ENCODE data around the gene NDP.
A peak's percentile ranks its signal among the peaks of the same experiment; 100 is the strongest.

NDP gene

GRCh38 chrX:43973249-43974099 lies at the start of gene NDP:
Gene NDP, minus strand, starts transcription at chrX:43973390. Its CDS starts 14,745 bp downstream, at chrX:43958645.
- no peak within 1 kb of the TSS for H3K27ac ChIP-seq (ENCODE audit: low read length)
- H3K9ac ChIP-seq (ENCODE audit: low read length in 2 of 2) = peak within 1 kb of the TSS in 1 of 2 donors; percentile 51
- no peaks in the 10 kb centered on the region for H3K36me3 ChIP-seq (ENCODE audit: control insufficient read depth in 2 of 2, insufficient read depth in 2 of 2, low read length in 2 of 2)
- no peaks in the 10 kb centered on the region for H3K9me3 ChIP-seq (ENCODE audit: control insufficient read depth in 2 of 2, low read length in 2 of 2)
- H3K27me3 ChIP-seq (ENCODE audit: control insufficient read depth in 1 of 2, insufficient read depth in 2 of 2, low read length in 2 of 2) = peaks cover 0 to 41% of the 10 kb centered on the region in 2 donors
- peaks cover 8% of the 10 kb centered on the region for H3K4me1 ChIP-seq (ENCODE audit: control insufficient read depth, insufficient read depth, low read length)
- H3K4me3 ChIP-seq (ENCODE audit: low read length in 2 of 2) = peak within 1 kb of the TSS; percentile 68 to 71

- Histone ChIP-seq H3K9me3 (ENCODE audit: control insufficient read depth in 2 of 2, low read length in 2 of 2) (no peaks in the 10 kb centered on the region), H3K36me3 (ENCODE audit: control insufficient read depth in 2 of 2, insufficient read depth in 2 of 2, low read length in 2 of 2) (no peaks in the 10 kb centered on the region), H3K4me3 (ENCODE audit: low read length in 2 of 2) (no peak overlapping the region), H3K27ac (ENCODE audit: low read length) (no peak overlapping the region), H3K4me1 (ENCODE audit: control insufficient read depth, insufficient read depth, low read length) (no peaks in the 10 kb centered on the region), H3K27me3 (ENCODE audit: control insufficient read depth in 1 of 2, insufficient read depth in 2 of 2, low read length in 2 of 2) (peaks cover 0 to 5% of the 10 kb centered on the region in 2 donors), H3K9ac (ENCODE audit: low read length in 2 of 2) (no peak overlapping the region)
These were observed 49.8 kb upstream of the NDP start for GRCh38 chrX:44022964-44023363.

DNA sequence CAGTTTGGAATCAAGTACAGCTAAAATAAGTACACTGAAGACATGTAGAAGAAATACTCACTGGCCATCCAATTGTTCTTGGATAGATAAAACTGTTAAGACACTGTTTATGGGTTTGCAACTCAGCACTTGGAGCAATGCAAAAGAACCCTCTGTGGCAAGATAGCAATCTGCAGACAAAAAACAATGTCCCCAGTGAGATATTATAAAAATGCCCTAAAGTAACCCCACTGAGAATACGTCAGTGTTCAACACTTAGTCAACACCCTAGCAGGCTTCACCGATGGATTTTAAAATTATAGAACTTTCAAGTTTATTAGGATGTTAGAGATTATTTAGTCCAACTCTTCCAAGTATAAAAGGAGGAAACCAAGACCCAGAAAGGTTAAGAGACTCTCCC lies 47.5 kb upstream of the NDP start:
- no peak overlapping the region for H3K4me3 ChIP-seq (ENCODE audit: low read length in 2 of 2)
- no peaks in the 10 kb centered on the region for H3K36me3 ChIP-seq (ENCODE audit: control insufficient read depth in 2 of 2, insufficient read depth in 2 of 2, low read length in 2 of 2)
- no peaks in the 10 kb centered on the region for H3K4me1 ChIP-seq (ENCODE audit: control insufficient read depth, insufficient read depth, low read length)
- H3K9ac ChIP-seq (ENCODE audit: low read length in 2 of 2) = no peak overlapping the region
- no peaks in the 10 kb centered on the region for H3K9me3 ChIP-seq (ENCODE audit: control insufficient read depth in 2 of 2, low read length in 2 of 2)
- peaks cover 0 to 7% of the 10 kb centered on the region in 2 donors for H3K27me3 ChIP-seq (ENCODE audit: control insufficient read depth in 1 of 2, insufficient read depth in 2 of 2, low read length in 2 of 2)
- no peak overlapping the region for H3K27ac ChIP-seq (ENCODE audit: low read length)

DNA sequence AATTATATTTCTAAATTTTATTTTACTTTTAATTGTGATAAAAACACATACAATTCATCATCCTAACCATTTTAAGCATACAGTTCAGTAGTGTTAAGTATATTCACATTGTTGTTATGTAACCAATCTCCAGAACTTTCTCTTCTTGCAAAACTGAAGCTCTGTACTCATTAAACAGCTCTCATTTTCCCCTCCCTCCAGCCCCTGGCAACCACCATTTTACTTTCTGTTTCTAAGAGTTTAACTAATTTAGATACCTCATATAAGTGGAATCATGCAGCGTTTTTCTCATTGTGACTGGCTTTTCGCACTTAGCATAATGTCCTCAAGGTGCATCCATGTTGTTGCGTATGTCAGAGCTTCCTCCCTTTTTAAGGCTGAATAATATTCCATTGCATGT lies 46.7 kb upstream of the NDP start:
- Histone ChIP-seq H3K9ac (ENCODE audit: low read length in 2 of 2) (no peak overlapping the region), H3K4me1 (ENCODE audit: control insufficient read depth, insufficient read depth, low read length) (no peaks in the 10 kb centered on the region), H3K27me3 (ENCODE audit: control insufficient read depth in 1 of 2, insufficient read depth in 2 of 2, low read length in 2 of 2) (peaks cover 0 to 8% of the 10 kb centered on the region in 2 donors), H3K9me3 (ENCODE audit: control insufficient read depth in 2 of 2, low read length in 2 of 2) (no peaks in the 10 kb centered on the region), H3K4me3 (ENCODE audit: low read length in 2 of 2) (no peak overlapping the region), H3K36me3 (ENCODE audit: control insufficient read depth in 2 of 2, insufficient read depth in 2 of 2, low read length in 2 of 2) (no peaks in the 10 kb centered on the region), H3K27ac (ENCODE audit: low read length) (no peak overlapping the region)

DNA sequence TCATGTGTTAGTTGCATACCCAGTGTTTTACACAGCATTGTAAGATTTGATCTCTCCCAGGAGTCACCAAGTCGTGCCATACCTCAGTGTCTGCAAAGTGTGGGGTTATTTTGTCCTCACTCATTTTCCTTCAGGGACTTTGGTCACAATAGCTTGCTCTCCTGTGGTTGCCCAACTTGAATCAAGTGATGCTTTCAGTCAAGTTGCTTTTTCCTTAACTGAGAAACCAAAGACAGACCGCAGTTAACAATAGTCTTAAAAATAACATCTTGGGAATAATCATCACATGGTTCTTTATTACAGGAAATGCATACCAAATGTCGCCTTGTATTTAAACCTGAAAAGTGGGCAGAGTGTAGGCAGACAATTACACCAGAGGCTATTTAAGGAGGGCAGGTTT lies 44.5 kb upstream of the NDP start:
- Histone ChIP-seq H3K36me3 (ENCODE audit: control insufficient read depth in 2 of 2, insufficient read depth in 2 of 2, low read length in 2 of 2) (no peaks in the 10 kb centered on the region), H3K27me3 (ENCODE audit: control insufficient read depth in 1 of 2, insufficient read depth in 2 of 2, low read length in 2 of 2) (peaks cover 0 to 10% of the 10 kb centered on the region in 2 donors), H3K27ac (ENCODE audit: low read length) (no peak overlapping the region), H3K9me3 (ENCODE audit: control insufficient read depth in 2 of 2, low read length in 2 of 2) (peaks cover 0 to 3% of the 10 kb centered on the region in 2 donors), H3K9ac (ENCODE audit: low read length in 2 of 2) (no peak overlapping the region), H3K4me1 (ENCODE audit: control insufficient read depth, insufficient read depth, low read length) (no peaks in the 10 kb centered on the region), H3K4me3 (ENCODE audit: low read length in 2 of 2) (no peak overlapping the region)

DNA sequence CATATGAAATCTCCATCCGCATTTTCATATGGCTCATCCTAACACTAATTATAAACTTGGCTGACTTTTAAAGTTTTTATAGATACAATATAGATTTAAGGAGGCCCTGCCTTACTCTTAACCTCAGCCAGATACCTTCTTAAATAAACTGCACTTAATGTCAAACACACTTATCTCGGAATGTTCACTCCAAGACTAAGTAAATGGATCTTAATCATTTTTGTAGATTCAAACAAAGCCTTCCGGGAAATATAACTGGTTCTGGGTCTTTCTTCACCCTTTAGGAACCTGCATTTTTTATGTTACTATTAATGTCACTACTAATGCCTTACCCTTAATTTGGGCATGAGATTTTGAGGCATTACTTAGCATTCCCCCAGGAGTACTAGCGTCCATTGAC lies 43.7 kb upstream of the NDP start:
- Histone ChIP-seq H3K9me3 (ENCODE audit: control insufficient read depth in 2 of 2, low read length in 2 of 2) (peaks cover 0 to 3% of the 10 kb centered on the region in 2 donors), H3K27ac (ENCODE audit: low read length) (no peak overlapping the region), H3K36me3 (ENCODE audit: control insufficient read depth in 2 of 2, insufficient read depth in 2 of 2, low read length in 2 of 2) (no peaks in the 10 kb centered on the region), H3K4me1 (ENCODE audit: control insufficient read depth, insufficient read depth, low read length) (no peaks in the 10 kb centered on the region), H3K9ac (ENCODE audit: low read length in 2 of 2) (no peak overlapping the region), H3K4me3 (ENCODE audit: low read length in 2 of 2) (no peak overlapping the region), H3K27me3 (ENCODE audit: control insufficient read depth in 1 of 2, insufficient read depth in 2 of 2, low read length in 2 of 2) (peaks cover 0 to 13% of the 10 kb centered on the region in 2 donors)

DNA sequence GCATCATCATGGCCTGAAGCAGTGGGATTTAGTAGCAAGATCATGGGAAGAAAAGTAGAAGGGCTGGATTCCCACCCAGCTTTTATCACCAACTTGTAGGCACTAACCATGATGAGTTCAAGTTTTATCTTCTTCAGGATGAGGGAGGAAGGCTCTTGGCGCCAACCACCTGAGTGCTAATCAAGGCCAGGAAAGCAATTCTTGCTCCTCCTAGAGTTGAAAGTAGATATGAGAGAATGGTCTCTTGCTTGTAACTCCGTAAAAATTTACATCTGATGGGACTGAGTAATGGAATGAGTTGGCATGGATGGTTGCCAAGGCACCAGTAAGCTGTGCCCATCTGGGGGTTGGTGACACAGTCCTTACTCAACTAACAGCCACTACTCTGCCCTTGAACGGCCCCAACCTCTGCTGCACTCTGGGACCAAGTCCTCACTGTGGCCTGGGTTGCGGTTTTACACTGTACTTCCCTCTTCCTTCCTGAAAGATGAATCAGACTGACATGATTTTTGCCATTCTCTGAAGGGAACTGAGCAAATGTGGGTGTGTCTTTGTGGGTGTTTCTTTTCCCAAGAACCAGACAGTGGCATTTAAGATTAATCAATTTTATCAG lies 39.4 kb upstream of the NDP start:
- Histone ChIP-seq H3K4me1 (ENCODE audit: control insufficient read depth, insufficient read depth, low read length) (no peaks in the 10 kb centered on the region), H3K9me3 (ENCODE audit: control insufficient read depth in 2 of 2, low read length in 2 of 2) (peaks cover 0 to 3% of the 10 kb centered on the region in 2 donors), H3K27ac (ENCODE audit: low read length) (no peak overlapping the region), H3K36me3 (ENCODE audit: control insufficient read depth in 2 of 2, insufficient read depth in 2 of 2, low read length in 2 of 2) (no peaks in the 10 kb centered on the region), H3K27me3 (ENCODE audit: control insufficient read depth in 1 of 2, insufficient read depth in 2 of 2, low read length in 2 of 2) (peaks cover 0 to 12% of the 10 kb centered on the region in 2 donors), H3K9ac (ENCODE audit: low read length in 2 of 2) (no peak overlapping the region), H3K4me3 (ENCODE audit: low read length in 2 of 2) (no peak overlapping the region)

DNA sequence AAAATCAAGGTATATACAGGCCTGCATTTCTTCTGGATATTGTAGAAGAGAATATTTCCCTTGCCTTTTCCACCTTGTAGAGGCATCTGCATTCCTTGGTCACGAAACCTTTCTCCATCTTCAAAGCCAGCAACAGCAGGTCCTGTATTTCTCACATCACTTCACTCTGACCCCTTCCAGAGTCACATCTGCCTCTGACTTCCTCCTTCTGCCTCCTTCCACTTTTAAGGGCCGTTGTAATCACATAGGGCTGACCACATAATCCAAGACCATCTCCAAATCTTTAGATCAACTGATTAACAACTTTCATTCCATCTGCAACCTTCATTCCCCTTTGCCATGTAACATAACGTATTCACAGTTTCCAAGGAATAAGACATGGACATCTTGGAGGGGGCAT lies 38.3 kb upstream of the NDP start:
- H3K27me3 ChIP-seq (ENCODE audit: control insufficient read depth in 1 of 2, insufficient read depth in 2 of 2, low read length in 2 of 2) = peaks cover 0 to 12% of the 10 kb centered on the region in 2 donors
- no peaks in the 10 kb centered on the region for H3K4me1 ChIP-seq (ENCODE audit: control insufficient read depth, insufficient read depth, low read length)
- no peaks in the 10 kb centered on the region for H3K36me3 ChIP-seq (ENCODE audit: control insufficient read depth in 2 of 2, insufficient read depth in 2 of 2, low read length in 2 of 2)
- no peak overlapping the region for H3K27ac ChIP-seq (ENCODE audit: low read length)
- H3K4me3 ChIP-seq (ENCODE audit: low read length in 2 of 2) = no peak overlapping the region
- H3K9ac ChIP-seq (ENCODE audit: low read length in 2 of 2) = no peak overlapping the region
- H3K9me3 ChIP-seq (ENCODE audit: control insufficient read depth in 2 of 2, low read length in 2 of 2) = peaks cover 0 to 3% of the 10 kb centered on the region in 2 donors

- Histone ChIP-seq H3K4me1 (ENCODE audit: control insufficient read depth, insufficient read depth, low read length) (no peaks in the 10 kb centered on the region), H3K9me3 (ENCODE audit: control insufficient read depth in 2 of 2, low read length in 2 of 2) (peaks cover 0 to 3% of the 10 kb centered on the region in 2 donors), H3K27ac (ENCODE audit: low read length) (no peak overlapping the region), H3K36me3 (ENCODE audit: control insufficient read depth in 2 of 2, insufficient read depth in 2 of 2, low read length in 2 of 2) (no peaks in the 10 kb centered on the region), H3K9ac (ENCODE audit: low read length in 2 of 2) (no peak overlapping the region), H3K4me3 (ENCODE audit: low read length in 2 of 2) (no peak overlapping the region), H3K27me3 (ENCODE audit: control insufficient read depth in 1 of 2, insufficient read depth in 2 of 2, low read length in 2 of 2) (peaks cover 0 to 12% of the 10 kb centered on the region in 2 donors)
These were observed 37.4 kb upstream of the NDP start for GRCh38 chrX:44010626-44011025.

GRCh38 chrX:44006081-44006480 lies 32.9 kb upstream of the NDP start:
- H3K9me3 ChIP-seq (ENCODE audit: control insufficient read depth in 2 of 2, low read length in 2 of 2) = no peaks in the 10 kb centered on the region

GRCh38 chrX:44003975-44004374 lies 30.8 kb upstream of the NDP start:
- Histone ChIP-seq H3K4me1 (ENCODE audit: control insufficient read depth, insufficient read depth, low read length) (no peaks in the 10 kb centered on the region), H3K27ac (ENCODE audit: low read length) (no peak overlapping the region), H3K9me3 (ENCODE audit: control insufficient read depth in 2 of 2, low read length in 2 of 2) (no peaks in the 10 kb centered on the region), H3K36me3 (ENCODE audit: control insufficient read depth in 2 of 2, insufficient read depth in 2 of 2, low read length in 2 of 2) (no peaks in the 10 kb centered on the region), H3K9ac (ENCODE audit: low read length in 2 of 2) (no peak overlapping the region), H3K27me3 (ENCODE audit: control insufficient read depth in 1 of 2, insufficient read depth in 2 of 2, low read length in 2 of 2) (peaks cover 0 to 5% of the 10 kb centered on the region in 2 donors), H3K4me3 (ENCODE audit: low read length in 2 of 2) (no peak overlapping the region)

More at GRCh38 chrX:44006081-44006480, 32.9 kb upstream of the NDP start:
- Histone ChIP-seq H3K4me1 (ENCODE audit: control insufficient read depth, insufficient read depth, low read length) (no peaks in the 10 kb centered on the region), H3K27me3 (ENCODE audit: control insufficient read depth in 1 of 2, insufficient read depth in 2 of 2, low read length in 2 of 2) (peaks cover 0 to 5% of the 10 kb centered on the region in 2 donors), H3K9ac (ENCODE audit: low read length in 2 of 2) (no peak overlapping the region), H3K36me3 (ENCODE audit: control insufficient read depth in 2 of 2, insufficient read depth in 2 of 2, low read length in 2 of 2) (no peaks in the 10 kb centered on the region), H3K27ac (ENCODE audit: low read length) (no peak overlapping the region), H3K4me3 (ENCODE audit: low read length in 2 of 2) (no peak overlapping the region)

All from stomach smooth muscle (tissue), 2 donors.